RWPE2 (cell line): ENCODE results near the gene ERF.
A peak's percentile ranks its signal among the peaks of the same experiment; 100 is the strongest.

Experiments used
- ATAC-seq: fragments of 200-7000 bp; cut with Tn5 transposase; 3 replicates; pipeline ENCODE4 v1.9.1; 2021; ENCODE audit warnings: low read depth
- DNase-seq: peaks from one replicate; pipeline ENCODE4 v3.0.0-alpha.2; 2020; ENCODE audit warnings: low spot score
- H3K27ac ChIP-seq: fragments of 450-650 bp; 2 replicates; pipeline ENCODE4 v1.5.1; 2017; ENCODE audit warnings: mild to moderate bottlenecking; ENCODE audit not compliant: poor library complexity, severe bottlenecking
- H3K27me3 ChIP-seq: fragments of 250-450 bp; sonication (Bioruptor Pico); 2 replicates; pipeline ENCODE4 v1.5.1; 2021; ENCODE audit warnings: mild to moderate bottlenecking, moderate library complexity; ENCODE audit not compliant: insufficient read depth, poor library complexity, severe bottlenecking
- H3K36me3 ChIP-seq: fragments of 250-450 bp; sonication (Bioruptor Pico); 2 replicates; pipeline ENCODE4 v1.5.1; 2020; ENCODE audit warnings: low read depth, mild to moderate bottlenecking, moderate library complexity
- H3K4me1 ChIP-seq: fragments of 250-450 bp; sonication (Bioruptor Pico); 2 replicates; pipeline ENCODE4 v1.5.1; 2021; ENCODE audit warnings: mild to moderate bottlenecking, moderate library complexity; ENCODE audit not compliant: insufficient read depth, poor library complexity, severe bottlenecking
- H3K4me3 ChIP-seq: fragments of 250-450 bp; sonication (Bioruptor Pico); 2 replicates; pipeline ENCODE4 v1.5.1; 2021; ENCODE audit warnings: mild to moderate bottlenecking, moderate library complexity; ENCODE audit not compliant: severe bottlenecking
- H3K9me3 ChIP-seq: fragments of 250-450 bp; sonication (Bioruptor Pico); 2 replicates; pipeline ENCODE4 v1.5.1; 2021; ENCODE audit warnings: mild to moderate bottlenecking, moderate library complexity; ENCODE audit not compliant: severe bottlenecking
- CTCF ChIP-seq: fragments of 450-650 bp; IDR thresholded peaks from one replicate; pipeline ENCODE4 v1.5.1; 2017; ENCODE audit warnings: mild to moderate bottlenecking, moderate library complexity; ENCODE audit not compliant: poor library complexity, severe bottlenecking

The ERF gene

DNA sequence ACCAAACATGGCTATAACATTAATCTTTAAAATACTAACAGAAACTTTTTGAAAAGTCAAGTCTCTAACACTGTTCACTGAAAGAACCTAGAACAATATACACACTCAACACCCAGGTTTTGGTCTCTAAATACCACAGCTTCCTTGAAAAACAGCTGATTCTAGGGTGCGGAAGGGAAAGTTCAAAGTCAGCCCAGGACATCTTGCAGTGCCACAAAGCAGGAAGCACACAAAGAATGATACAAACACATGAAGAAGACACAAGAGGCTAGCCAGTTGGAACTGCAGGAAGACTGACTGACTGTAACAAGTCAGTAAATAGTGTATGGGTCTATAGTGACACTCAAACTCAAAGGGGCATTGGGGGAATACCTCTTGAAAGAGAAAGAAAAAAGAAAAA lies 42.0 kb downstream of the ERF start:
- no peaks in the 10 kb centered on the region for H3K9me3 ChIP-seq
- H3K27me3 ChIP-seq = no peaks in the 10 kb centered on the region
- peaks cover 71% of the 10 kb centered on the region for H3K36me3 ChIP-seq
- DNase-seq (no peak), ATAC-seq (no peak)
- TF ChIP-seq CTCF = no peak
- no peak overlapping the region for H3K4me3 ChIP-seq
- H3K27ac ChIP-seq = no peak overlapping the region
- peaks cover 11% of the 10 kb centered on the region for H3K4me1 ChIP-seq

- Histone ChIP-seq H3K4me3 (no peak overlapping the region), H3K9me3 (no peaks in the 10 kb centered on the region), H3K4me1 (peaks cover 26% of the 10 kb centered on the region), H3K27me3 (no peaks in the 10 kb centered on the region), H3K36me3 (peaks cover 78% of the 10 kb centered on the region), H3K27ac (peak overlapping the region; percentile 88)
- DNase-seq (no peak), ATAC-seq (no peak)
- TF ChIP-seq CTCF = no peak
These were observed 46.3 kb downstream of the ERF start for GRCh38 chr19:42208612-42209011.

GRCh38 chr19:42207767-42208271 lies 47.1 kb downstream of the ERF start:
- no peak overlapping the region for H3K4me3 ChIP-seq
- DNase-seq = no peak

DNA sequence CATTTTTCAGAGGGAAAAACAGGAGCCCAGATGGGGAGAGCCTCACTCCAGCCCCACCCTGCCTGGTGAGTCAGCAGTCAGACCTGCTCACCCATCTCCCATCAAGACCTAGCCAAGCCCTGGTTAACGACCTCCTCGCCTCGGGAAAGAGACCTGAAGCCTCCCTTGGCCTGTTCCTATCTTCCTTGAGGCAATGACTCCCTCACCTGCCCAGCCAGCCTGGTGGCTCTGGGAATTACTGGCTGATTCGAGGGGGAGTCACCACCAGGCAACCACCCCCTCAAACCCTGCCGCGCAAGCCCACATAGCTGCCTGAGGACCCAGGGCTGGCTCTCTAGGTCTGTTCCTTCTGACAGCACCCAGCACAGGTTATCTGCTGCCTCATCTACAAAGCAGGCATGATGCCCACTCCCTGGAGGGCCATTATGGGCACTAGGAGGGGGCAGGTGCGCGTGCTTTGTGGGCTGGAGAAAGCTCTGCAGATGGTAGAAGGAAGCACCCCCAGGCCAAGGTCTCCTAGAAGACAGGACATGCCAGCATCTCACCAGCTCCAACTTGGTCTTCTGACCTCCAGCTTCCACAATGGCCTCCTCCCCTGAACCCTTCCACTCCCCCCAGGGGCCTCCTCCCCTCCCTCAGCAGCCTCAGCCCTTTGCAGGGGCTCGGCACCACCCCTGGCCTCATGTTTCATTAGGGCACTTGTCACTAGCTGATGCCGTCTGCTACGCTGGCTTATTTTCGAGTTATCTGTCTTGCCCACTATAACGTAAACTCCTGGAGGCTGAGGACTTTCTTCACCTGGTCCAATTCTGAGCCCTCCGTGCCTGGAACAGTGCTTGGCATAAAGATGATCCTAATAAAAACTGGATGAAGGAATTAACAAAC lies 47.8 kb downstream of the ERF start:
- Histone ChIP-seq H3K4me1 (peaks cover 26% of the 10 kb centered on the region), H3K36me3 (peaks cover 80% of the 10 kb centered on the region)

More at GRCh38 chr19:42207767-42208271, 47.1 kb downstream of the ERF start:
- peak; percentile 89 for ATAC-seq
- H3K4me1 ChIP-seq = peaks cover 26% of the 10 kb centered on the region
- H3K36me3 ChIP-seq = peaks cover 78% of the 10 kb centered on the region
- no peak for TF ChIP-seq CTCF
- peak overlapping the region; percentile 88 for H3K27ac ChIP-seq
- H3K9me3 ChIP-seq = no peaks in the 10 kb centered on the region
- H3K27me3 ChIP-seq = no peaks in the 10 kb centered on the region

More for the DNA sequence above, 47.8 kb downstream of the ERF start:
- Histone ChIP-seq H3K27ac (peak overlapping the region; percentile 88), H3K4me3 (no peak overlapping the region), H3K27me3 (no peaks in the 10 kb centered on the region), H3K9me3 (no peaks in the 10 kb centered on the region)
- ATAC-seq = peak; percentile 90
- DNase-seq = no peak
- TF ChIP-seq CTCF = no peak
